Panc1 (cell line): ENCODE results near the gene RNF212.

Experiments used
- CTCF ChIP-seq: fragments of 450-650 bp; IDR thresholded peaks from 2 replicates; pipeline ENCODE4 v1.5.1; 2017; ENCODE audit warnings: mild to moderate bottlenecking
- POLR2AphosphoS5 ChIP-seq: IDR thresholded peaks from 2 replicates; pipeline ENCODE4 v1.6.1; 2012; ENCODE audit warnings: mild to moderate bottlenecking, low read depth, low read length, moderate library complexity
- REST ChIP-seq, 2 experiments: IDR thresholded peaks; 2 replicates each; pipeline ENCODE4 v1.6.1; 2011 to 2012; ENCODE audit warnings: low read depth in 2 of 2, control low read depth in 1 of 2, low read length in 1 of 2, mild to moderate bottlenecking in 1 of 2, moderate library complexity in 1 of 2; ENCODE audit not compliant: insufficient read depth in 1 of 2
- TCF7L2 ChIP-seq: IDR thresholded peaks from 2 replicates; pipeline ENCODE4 v1.6.1; 2011; ENCODE audit warnings: mild to moderate bottlenecking, low read depth, low read length, inconsistent platforms

- no peak for TF ChIP-seq POLR2AphosphoS5
- no peak for TF ChIP-seq CTCF
- no peak for TF ChIP-seq TCF7L2
- TF ChIP-seq REST (IDR thresholded peaks at IDR 0.05; ENCODE audit: insufficient read depth in 1 of 2, low read depth in 2 of 2, low read length in 1 of 2), result no peak
Measured at GRCh38 chr4:1090036-1090435, 23.3 kb downstream of the RNF212 start.
